Astrocyte of the cerebellum (primary cell): ENCODE results near the gene CHRNB2.

Source experiments
- DNase-seq: peaks from one replicate; pipeline ENCODE4 v3.0.0-alpha.2; 2011; ENCODE audit warnings: low read depth
- H3K4me3 ChIP-seq: 2 replicates; pipeline ENCODE4 v1.5.1; 2011; ENCODE audit warnings: mild to moderate bottlenecking, low read depth, low read length, moderate library complexity
- in situ Hi-C: cut with HindIII; loops from 2 replicates; pipeline ENCODE4 v1.10.0; 2017; ENCODE audit warnings: low sequenced_read_pairs
- TF ChIP-seq, protein P1 (sequence below): IDR thresholded peaks from 2 replicates; pipeline ENCODE4 v1.5.1; 2012; ENCODE audit warnings: low read length, low read depth, moderate library complexity, mild to moderate bottlenecking; ENCODE audit errors: missing control alignments

Gene CHRNB2

DNA sequence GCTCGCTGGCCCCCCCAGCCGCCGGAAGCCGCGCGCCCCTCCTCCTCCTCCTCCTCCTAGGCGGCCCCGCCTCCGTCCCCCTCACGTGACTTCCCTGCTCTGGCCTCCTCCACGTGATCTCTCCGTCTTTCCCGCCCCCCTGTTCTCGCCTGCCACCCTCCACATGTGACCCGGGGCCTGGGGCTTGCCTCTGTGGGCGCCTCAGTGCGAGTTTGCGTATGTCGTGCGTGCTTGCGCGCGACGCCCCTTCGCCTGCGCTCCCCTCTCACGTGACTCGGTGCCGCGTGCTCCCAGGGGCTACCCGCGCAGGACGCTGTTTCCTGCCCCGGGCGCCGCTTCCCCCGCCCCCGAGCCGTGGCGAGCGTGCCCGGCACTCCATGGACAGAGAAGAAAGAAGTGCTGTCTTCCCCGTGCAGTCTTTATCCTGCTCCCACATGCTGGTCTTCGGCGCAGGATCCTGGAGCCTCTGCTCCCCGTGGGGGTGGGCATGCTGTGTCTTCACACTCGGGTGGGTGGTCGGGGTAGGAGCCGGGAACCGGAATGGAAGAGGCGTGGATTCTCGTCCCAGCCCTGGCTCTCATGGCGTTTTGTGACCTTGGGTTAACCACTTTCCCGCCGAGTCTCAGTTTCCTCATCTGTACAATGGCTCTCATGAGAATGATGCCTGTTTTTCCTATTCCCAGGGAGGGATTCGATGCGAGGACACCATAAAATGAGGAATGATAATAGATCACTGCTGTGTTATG lies 8.7 kb upstream of the CHRNB2 start:
- peak overlapping the region; percentile 90 for H3K4me3 ChIP-seq
- in situ Hi-C loops = loop anchor here (5.0 kb wide), 2 partner anchors 37 to 77 kb away; no protein-coding TSS in a partner anchor
- peak; percentile 96 for DNase-seq
- TF ChIP-seq, protein P1, sequence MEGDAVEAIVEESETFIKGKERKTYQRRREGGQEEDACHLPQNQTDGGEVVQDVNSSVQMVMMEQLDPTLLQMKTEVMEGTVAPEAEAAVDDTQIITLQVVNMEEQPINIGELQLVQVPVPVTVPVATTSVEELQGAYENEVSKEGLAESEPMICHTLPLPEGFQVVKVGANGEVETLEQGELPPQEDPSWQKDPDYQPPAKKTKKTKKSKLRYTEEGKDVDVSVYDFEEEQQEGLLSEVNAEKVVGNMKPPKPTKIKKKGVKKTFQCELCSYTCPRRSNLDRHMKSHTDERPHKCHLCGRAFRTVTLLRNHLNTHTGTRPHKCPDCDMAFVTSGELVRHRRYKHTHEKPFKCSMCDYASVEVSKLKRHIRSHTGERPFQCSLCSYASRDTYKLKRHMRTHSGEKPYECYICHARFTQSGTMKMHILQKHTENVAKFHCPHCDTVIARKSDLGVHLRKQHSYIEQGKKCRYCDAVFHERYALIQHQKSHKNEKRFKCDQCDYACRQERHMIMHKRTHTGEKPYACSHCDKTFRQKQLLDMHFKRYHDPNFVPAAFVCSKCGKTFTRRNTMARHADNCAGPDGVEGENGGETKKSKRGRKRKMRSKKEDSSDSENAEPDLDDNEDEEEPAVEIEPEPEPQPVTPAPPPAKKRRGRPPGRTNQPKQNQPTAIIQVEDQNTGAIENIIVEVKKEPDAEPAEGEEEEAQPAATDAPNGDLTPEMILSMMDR = no peak

DNA sequence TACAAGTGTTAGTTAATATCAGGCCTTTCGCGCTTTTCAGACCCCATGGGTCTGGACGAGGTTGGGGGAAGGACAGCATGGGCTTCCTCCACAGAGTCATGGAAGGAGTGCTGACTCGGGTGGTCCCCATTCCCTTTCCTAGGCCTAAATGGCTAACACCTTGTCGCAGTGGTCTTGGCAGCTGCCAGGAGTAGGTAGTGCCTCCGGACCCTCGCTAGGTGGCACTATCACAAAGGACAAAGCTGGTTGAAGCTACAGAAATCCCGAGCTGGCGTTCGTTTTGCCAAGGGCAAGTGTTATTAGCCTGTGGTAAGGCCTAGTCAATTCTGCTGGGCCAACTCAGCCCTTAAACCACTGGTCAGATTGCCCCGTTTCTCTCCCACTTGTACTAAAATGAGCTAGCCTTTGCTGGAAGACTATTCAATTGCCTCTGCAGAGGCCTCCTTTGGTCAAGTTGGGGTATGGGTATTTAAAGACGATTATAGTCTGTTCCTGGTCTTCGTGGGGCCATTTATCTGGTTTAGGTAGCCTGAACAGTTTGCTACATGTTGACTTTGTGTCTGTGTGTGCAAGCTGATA lies 8.0 kb upstream of the CHRNB2 start:
- H3K4me3 ChIP-seq = peak overlapping the region; percentile 90
- peak; percentile 90 for DNase-seq
- in situ Hi-C loops = loop anchor here (5.0 kb wide), 2 partner anchors 37 to 77 kb away; no protein-coding TSS in a partner anchor
- TF ChIP-seq, protein P1 = peak; percentile 88

DNA sequence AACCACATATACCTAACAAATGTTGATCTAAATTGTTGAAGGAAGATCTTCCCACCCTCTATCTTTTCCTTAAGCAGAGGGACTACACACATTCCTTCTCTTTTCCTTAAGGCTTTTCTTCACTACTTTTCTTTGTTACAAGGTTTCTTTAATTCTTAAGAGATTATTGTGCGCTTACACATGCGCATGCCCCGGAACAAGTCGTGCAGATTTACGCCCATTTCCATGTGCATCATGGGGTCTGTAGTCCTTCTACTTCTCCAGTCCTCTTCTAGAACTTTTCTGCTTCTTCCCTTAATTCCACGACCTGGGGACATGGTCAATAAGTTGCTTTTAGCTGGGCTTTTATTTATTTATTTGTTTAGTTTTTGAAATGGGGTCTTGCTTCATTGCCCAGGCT lies 1.7 kb upstream of the CHRNB2 start:
- no peak for DNase-seq
- in situ Hi-C loops = loop anchor here (5.0 kb wide), 1 partner anchor 291 kb away; no protein-coding TSS in a partner anchor
- H3K4me3 ChIP-seq = no peak overlapping the region
- TF ChIP-seq, protein P1 = no peak

DNA sequence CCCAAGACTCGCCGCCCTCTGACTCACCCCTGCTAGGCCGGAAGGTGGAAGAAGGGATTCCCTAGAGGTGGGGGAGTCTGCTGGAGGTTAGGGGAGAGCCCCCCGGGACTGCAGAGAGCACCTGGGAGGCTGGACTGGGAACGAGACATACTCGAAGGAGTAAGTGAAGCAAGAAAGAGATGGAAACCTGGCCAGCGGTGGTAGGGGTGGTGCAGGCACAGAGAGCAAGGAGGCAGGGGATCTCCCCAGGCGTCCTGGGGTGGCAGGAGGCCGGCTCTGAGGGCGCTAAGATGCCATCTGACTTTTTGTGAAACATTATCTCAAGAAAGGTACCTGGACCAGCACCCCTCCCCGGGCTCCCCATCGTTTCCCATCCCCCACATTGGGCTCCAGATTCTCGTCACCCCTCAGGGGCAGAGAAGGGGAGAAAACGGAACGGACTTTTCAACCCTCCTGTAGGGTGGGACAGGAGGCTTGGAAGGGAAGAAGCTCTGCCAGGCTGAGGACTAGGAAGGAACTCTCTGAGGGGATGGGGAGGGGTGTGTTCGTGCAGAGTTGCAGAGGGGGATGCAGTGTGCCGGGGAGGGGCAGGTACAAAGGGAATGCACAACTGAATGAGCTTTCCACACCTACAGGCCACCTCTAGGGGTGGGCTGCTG lies 708 bp downstream of the CHRNB2 start:
- TF ChIP-seq, protein P1 = no peak
- no peak for DNase-seq
- H3K4me3 ChIP-seq = peak overlapping the region; percentile 14
- in situ Hi-C loops = loop anchor here (5.0 kb wide), 1 partner anchor 289 kb away; no protein-coding TSS in a partner anchor

DNA sequence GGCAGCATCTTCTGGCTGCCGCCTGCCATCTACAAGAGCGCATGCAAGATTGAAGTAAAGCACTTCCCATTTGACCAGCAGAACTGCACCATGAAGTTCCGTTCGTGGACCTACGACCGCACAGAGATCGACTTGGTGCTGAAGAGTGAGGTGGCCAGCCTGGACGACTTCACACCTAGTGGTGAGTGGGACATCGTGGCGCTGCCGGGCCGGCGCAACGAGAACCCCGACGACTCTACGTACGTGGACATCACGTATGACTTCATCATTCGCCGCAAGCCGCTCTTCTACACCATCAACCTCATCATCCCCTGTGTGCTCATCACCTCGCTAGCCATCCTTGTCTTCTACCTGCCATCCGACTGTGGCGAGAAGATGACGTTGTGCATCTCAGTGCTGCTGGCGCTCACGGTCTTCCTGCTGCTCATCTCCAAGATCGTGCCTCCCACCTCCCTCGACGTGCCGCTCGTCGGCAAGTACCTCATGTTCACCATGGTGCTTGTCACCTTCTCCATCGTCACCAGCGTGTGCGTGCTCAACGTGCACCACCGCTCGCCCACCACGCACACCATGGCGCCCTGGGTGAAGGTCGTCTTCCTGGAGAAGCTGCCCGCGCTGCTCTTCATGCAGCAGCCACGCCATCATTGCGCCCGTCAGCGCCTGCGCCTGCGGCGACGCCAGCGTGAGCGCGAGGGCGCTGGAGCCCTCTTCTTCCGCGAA lies 3.8 kb downstream of the CHRNB2 start:
- no peak overlapping the region for H3K4me3 ChIP-seq
- in situ Hi-C loops = no loop called here
- TF ChIP-seq, protein P1 = no peak
- DNase-seq = no peak

DNA sequence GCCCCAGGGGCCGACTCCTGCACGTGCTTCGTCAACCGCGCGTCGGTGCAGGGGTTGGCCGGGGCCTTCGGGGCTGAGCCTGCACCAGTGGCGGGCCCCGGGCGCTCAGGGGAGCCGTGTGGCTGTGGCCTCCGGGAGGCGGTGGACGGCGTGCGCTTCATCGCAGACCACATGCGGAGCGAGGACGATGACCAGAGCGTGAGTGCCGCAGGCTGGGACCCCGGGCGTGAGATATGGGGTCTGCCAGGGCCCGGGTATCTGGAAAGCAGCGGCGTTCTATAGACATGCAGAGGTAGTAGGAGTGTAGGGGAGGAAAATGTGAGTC lies 4.3 kb downstream of the CHRNB2 start:
- in situ Hi-C loops = no loop called here
- TF ChIP-seq, protein P1 = no peak
- no peak overlapping the region for H3K4me3 ChIP-seq
- DNase-seq = no peak
